ENCODE results near the gene FYCO1. TPM values are rescaled to one million over a fixed set of nuclear protein-coding genes. Genes with fewer than 3 reads are reported as not detected.

The FYCO1 gene
- polyA plus RNA-seq, 1 donor (not counting 4 experiments of a cell fraction or from before 2014, with no cell fraction given) = 6.1 TPM

GRCh38 chr3:45980819-45981218 is 14.8 kb downstream of the FYCO1 start:
- dilution Hi-C loops (cut with MboI; ENCODE audit: extremely low pct_ligation_motif_present, low sequenced_read_pairs) = no loop called here
- Histone ChIP-seq H3K27me3 (ENCODE audit: control insufficient read depth, extremely low read depth, insufficient read depth, low read length) (no peaks in the 10 kb centered on the region), H3K27ac (ENCODE audit: control insufficient read depth, insufficient read depth, low read length) (no peak overlapping the region), H3K36me3 (ENCODE audit: control insufficient read depth in 2 of 2, extremely low read depth in 1 of 2, insufficient read depth in 2 of 2, low read length in 2 of 2) (peaks cover 9 to 14% of the 10 kb centered on the region in 2 experiments), H4K20me1 (ENCODE audit: control insufficient read depth, extremely low read depth, insufficient read depth, low read length) (no peaks in the 10 kb centered on the region), H2AFZ (ENCODE audit: control insufficient read depth, low read length) (no peak overlapping the region), H3K4me1 (ENCODE audit: control insufficient read depth, extremely low read depth, insufficient read depth, low read length) (no peaks in the 10 kb centered on the region), H3K4me2 (ENCODE audit: control insufficient read depth, extremely low read depth, insufficient read depth, low read depth, low read length) (no peak overlapping the region), H3K9me3 (ENCODE audit: control insufficient read depth, low read depth, low read length) (no peaks in the 10 kb centered on the region), H3K4me3 (ENCODE audit: control insufficient read depth in 2 of 3, extremely low read depth in 1 of 3, insufficient read depth in 2 of 3, low read depth in 1 of 3, low read length in 3 of 3) (no peak overlapping the region), H3K9me1 (ENCODE audit: control insufficient read depth, extremely low read depth, insufficient read depth, low read length) (no peaks in the 10 kb centered on the region), H3K79me2 (ENCODE audit: control insufficient read depth, insufficient read depth, low read length) (no peaks in the 10 kb centered on the region), H3K9ac (ENCODE audit: control insufficient read depth, extremely low read depth, insufficient read depth, low read length) (no peak overlapping the region)
- DNase-seq (ENCODE audit: low read depth, low spot score) = no peak
- no peak for FAIRE-seq
- TF ChIP-seq EZH2 (IDR thresholded peaks at IDR 0.05; ENCODE audit: low read length) (no peak), CTCF (optimal IDR thresholded peaks at IDR 0.05 in 1 of 3, IDR thresholded peaks at IDR 0.05 in 1 of 3, conservative IDR thresholded peaks at IDR 0.05 in 1 of 3; ENCODE audit: extremely low read depth in 1 of 3, insufficient read depth in 2 of 3, low read length in 3 of 3) (no peak)

- H4K20me1 ChIP-seq (ENCODE audit: control insufficient read depth, extremely low read depth, insufficient read depth, low read length) = no peaks in the 10 kb centered on the region
- no peaks in the 10 kb centered on the region for H3K27me3 ChIP-seq (ENCODE audit: control insufficient read depth, extremely low read depth, insufficient read depth, low read length)
- no peaks in the 10 kb centered on the region for H3K79me2 ChIP-seq (ENCODE audit: control insufficient read depth, insufficient read depth, low read length)
- H3K27ac ChIP-seq (ENCODE audit: control insufficient read depth, insufficient read depth, low read length) = no peak overlapping the region
- H3K4me2 ChIP-seq (ENCODE audit: control insufficient read depth, extremely low read depth, insufficient read depth, low read depth, low read length) = no peak overlapping the region
- no peak overlapping the region for H3K9ac ChIP-seq (ENCODE audit: control insufficient read depth, extremely low read depth, insufficient read depth, low read length)
- H2AFZ ChIP-seq (ENCODE audit: control insufficient read depth, low read length) = no peak overlapping the region
- H3K4me3 ChIP-seq (ENCODE audit: control insufficient read depth in 2 of 3, extremely low read depth in 1 of 3, insufficient read depth in 2 of 3, low read depth in 1 of 3, low read length in 3 of 3) = no peak overlapping the region
- FAIRE-seq (no peak), DNase-seq (ENCODE audit: low read depth, low spot score) (no peak)
- dilution Hi-C loops (cut with MboI; ENCODE audit: extremely low pct_ligation_motif_present, low sequenced_read_pairs) = no loop called here
- H3K9me1 ChIP-seq (ENCODE audit: control insufficient read depth, extremely low read depth, insufficient read depth, low read length) = no peaks in the 10 kb centered on the region
- peaks cover 9 to 14% of the 10 kb centered on the region in 2 experiments for H3K36me3 ChIP-seq (ENCODE audit: control insufficient read depth in 2 of 2, extremely low read depth in 1 of 2, insufficient read depth in 2 of 2, low read length in 2 of 2)
- H3K4me1 ChIP-seq (ENCODE audit: control insufficient read depth, extremely low read depth, insufficient read depth, low read length) = no peaks in the 10 kb centered on the region
- TF ChIP-seq CTCF (optimal IDR thresholded peaks at IDR 0.05 in 1 of 3, IDR thresholded peaks at IDR 0.05 in 1 of 3, conservative IDR thresholded peaks at IDR 0.05 in 1 of 3; ENCODE audit: extremely low read depth in 1 of 3, insufficient read depth in 2 of 3, low read length in 3 of 3) (no peak), EZH2 (IDR thresholded peaks at IDR 0.05; ENCODE audit: low read length) (no peak)
- no peaks in the 10 kb centered on the region for H3K9me3 ChIP-seq (ENCODE audit: control insufficient read depth, low read depth, low read length)
Measured at GRCh38 chr3:45980229-45980813, 15.3 kb downstream of the FYCO1 start.
